Parathyroid adenoma (tissue), 2 donors: ENCODE results near the gene SH3GL1.

Source experiments
- H2AFZ ChIP-seq: fragments of 300-600 bp; sonication (generic); one replicate; pipeline ENCODE4 v1.7.0; 2017; ENCODE audit warnings: antibody characterized with exemption, mild to moderate bottlenecking
- H3K27ac ChIP-seq: fragments of 300-600 bp; sonication (generic); one replicate; pipeline ENCODE4 v1.7.0; 2017
- H3K27me3 ChIP-seq: fragments of 300-600 bp; sonication (generic); one replicate; pipeline ENCODE4 v1.7.0; 2017; ENCODE audit warnings: low read length; ENCODE audit not compliant: control insufficient read depth, insufficient read depth
- H3K36me3 ChIP-seq: fragments of 300-600 bp; sonication (generic); one replicate; pipeline ENCODE4 v1.7.0; 2017; ENCODE audit warnings: low read length; ENCODE audit not compliant: control insufficient read depth, insufficient read depth
- H3K4me1 ChIP-seq: fragments of 300-600 bp; sonication (generic); one replicate; pipeline ENCODE4 v1.7.0; 2017; ENCODE audit warnings: control low read depth
- H3K4me2 ChIP-seq: fragments of 300-600 bp; sonication (generic); one replicate; pipeline ENCODE4 v1.7.0; 2017; ENCODE audit warnings: low read length
- H3K4me3 ChIP-seq: fragments of 300-600 bp; sonication (generic); one replicate; pipeline ENCODE4 v1.7.0; 2017; ENCODE audit warnings: low read depth, low read length
- H3K79me2 ChIP-seq: fragments of 300-600 bp; sonication (generic); one replicate; pipeline ENCODE4 v1.7.0; 2017; ENCODE audit warnings: control low read depth
- H3K9ac ChIP-seq: fragments of 300-600 bp; sonication (generic); one replicate; pipeline ENCODE4 v1.7.0; 2017; ENCODE audit warnings: mild to moderate bottlenecking
- H3K9me3 ChIP-seq: fragments of 300-600 bp; sonication (generic); one replicate; pipeline ENCODE4 v1.7.0; 2017; ENCODE audit warnings: low read length; ENCODE audit not compliant: control insufficient read depth
- TF ChIP-seq, protein P1 (sequence below): fragments of 300-600 bp; sonication (generic); IDR thresholded peaks from one replicate; pipeline ENCODE4 v1.7.0; 2017; ENCODE audit warnings: antibody characterized with exemption, mild to moderate bottlenecking
- donor health status: primary hyperparathyroidism.

The SH3GL1 gene

DNA sequence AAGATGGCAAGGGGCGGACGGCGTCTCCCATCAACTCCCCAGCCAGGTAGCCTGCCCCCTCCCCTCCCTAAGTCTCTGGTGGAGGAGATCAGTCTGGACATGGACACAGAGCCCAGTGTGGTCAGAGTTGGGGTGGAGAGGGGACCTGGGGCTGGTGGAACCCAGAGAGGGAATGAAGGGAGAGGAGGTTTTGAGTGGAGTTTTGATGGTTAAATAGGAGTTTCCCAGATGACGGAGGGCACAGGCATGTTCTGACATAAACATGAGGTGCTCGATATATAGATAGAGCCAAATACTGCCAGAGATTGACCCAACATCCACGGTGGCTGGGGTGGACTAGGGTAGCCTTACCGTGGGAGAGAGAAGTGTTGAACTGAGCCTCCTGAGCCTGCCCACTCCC, 81.9 kb downstream of the SH3GL1 start:
- Histone ChIP-seq H3K27ac (no peak overlapping the region), H3K4me2 (no peak overlapping the region), H3K4me1 (no peaks in the 10 kb centered on the region), H2AFZ (no peak overlapping the region), H3K9ac (no peak overlapping the region), H3K27me3 (no peaks in the 10 kb centered on the region), H3K4me3 (no peak overlapping the region), H3K9me3 (no peaks in the 10 kb centered on the region), H3K79me2 (no peaks in the 10 kb centered on the region), H3K36me3 (no peaks in the 10 kb centered on the region)
- TF ChIP-seq, protein P1, sequence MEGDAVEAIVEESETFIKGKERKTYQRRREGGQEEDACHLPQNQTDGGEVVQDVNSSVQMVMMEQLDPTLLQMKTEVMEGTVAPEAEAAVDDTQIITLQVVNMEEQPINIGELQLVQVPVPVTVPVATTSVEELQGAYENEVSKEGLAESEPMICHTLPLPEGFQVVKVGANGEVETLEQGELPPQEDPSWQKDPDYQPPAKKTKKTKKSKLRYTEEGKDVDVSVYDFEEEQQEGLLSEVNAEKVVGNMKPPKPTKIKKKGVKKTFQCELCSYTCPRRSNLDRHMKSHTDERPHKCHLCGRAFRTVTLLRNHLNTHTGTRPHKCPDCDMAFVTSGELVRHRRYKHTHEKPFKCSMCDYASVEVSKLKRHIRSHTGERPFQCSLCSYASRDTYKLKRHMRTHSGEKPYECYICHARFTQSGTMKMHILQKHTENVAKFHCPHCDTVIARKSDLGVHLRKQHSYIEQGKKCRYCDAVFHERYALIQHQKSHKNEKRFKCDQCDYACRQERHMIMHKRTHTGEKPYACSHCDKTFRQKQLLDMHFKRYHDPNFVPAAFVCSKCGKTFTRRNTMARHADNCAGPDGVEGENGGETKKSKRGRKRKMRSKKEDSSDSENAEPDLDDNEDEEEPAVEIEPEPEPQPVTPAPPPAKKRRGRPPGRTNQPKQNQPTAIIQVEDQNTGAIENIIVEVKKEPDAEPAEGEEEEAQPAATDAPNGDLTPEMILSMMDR = no peak

DNA sequence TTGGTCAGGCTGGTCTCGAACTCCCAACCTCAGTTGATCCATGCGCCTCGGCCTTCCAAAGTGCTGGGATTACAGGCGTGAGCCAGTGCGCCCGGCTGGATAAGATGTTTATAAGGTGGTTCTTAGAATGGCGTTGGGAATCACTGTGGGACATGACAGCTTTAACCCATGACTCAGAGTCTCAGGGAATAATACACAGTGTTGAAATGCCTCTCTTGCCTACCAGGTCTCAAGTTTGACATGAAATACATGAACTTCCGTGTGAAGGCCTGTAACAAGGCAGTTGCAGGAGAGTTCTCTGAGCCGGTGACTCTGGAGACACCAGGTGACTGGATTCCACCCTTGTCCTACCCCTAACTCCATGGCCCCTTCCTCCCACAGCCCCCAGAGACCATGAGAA, 83.4 kb downstream of the SH3GL1 start:
- Histone ChIP-seq H3K4me2 (no peak overlapping the region), H3K4me3 (no peak overlapping the region), H3K9me3 (no peaks in the 10 kb centered on the region), H2AFZ (no peak overlapping the region), H3K27ac (no peak overlapping the region), H3K27me3 (no peaks in the 10 kb centered on the region), H3K9ac (no peak overlapping the region), H3K36me3 (no peaks in the 10 kb centered on the region), H3K4me1 (no peaks in the 10 kb centered on the region), H3K79me2 (no peaks in the 10 kb centered on the region)
- TF ChIP-seq, protein P1 = no peak

DNA sequence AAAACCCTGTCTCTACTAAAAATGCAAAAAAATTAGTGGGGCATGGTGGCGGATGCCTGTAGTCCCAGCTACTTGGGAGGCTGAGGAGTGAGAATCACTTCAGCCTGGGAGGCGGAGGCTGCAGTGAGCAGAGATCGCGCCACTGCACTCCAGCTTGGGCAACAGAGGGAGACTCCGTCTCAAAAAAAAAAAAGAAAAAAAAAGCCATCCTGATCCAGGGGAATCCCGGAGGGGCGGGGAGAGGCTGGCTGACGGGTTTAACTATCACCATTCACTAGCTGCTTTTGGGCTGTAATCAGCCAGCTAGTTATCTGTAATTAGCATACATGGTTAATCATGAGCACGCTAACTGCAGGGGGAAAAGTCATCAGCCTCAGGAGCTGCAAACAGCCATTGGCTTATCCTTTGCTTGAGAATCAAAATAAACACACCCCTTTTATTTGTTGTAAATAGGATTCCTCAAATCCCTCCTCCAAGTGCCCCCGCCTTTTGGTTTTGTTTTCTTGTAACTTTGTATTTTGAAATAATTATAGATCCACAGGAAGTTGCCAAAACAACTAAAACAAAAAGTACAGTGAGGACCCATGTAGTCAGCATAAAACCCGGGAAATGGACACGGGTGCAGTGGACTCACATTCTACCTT, 86.4 kb downstream of the SH3GL1 start:
- H3K9me3 ChIP-seq = no peaks in the 10 kb centered on the region
- H3K4me3 ChIP-seq = no peak overlapping the region
- H3K36me3 ChIP-seq = no peaks in the 10 kb centered on the region
- H3K27ac ChIP-seq = no peak overlapping the region
- TF ChIP-seq, protein P1 = no peak
- H3K4me1 ChIP-seq = no peaks in the 10 kb centered on the region
- no peak overlapping the region for H3K4me2 ChIP-seq
- no peaks in the 10 kb centered on the region for H3K27me3 ChIP-seq
- no peaks in the 10 kb centered on the region for H3K79me2 ChIP-seq
- H2AFZ ChIP-seq = no peak overlapping the region
- no peak overlapping the region for H3K9ac ChIP-seq
